Panc1 (cell line): ENCODE data around the gene ZNF384.

ENCODE experiments used
- POLR2AphosphoS5 ChIP-seq: IDR thresholded peaks from 2 replicates; pipeline ENCODE4 v1.6.1; 2012; ENCODE audit warnings: mild to moderate bottlenecking, low read depth, low read length, moderate library complexity
- REST ChIP-seq, 2 experiments: IDR thresholded peaks; 2 replicates each; pipeline ENCODE4 v1.6.1; 2011 to 2012; ENCODE audit warnings: low read depth in 2 of 2, control low read depth in 1 of 2, low read length in 1 of 2, mild to moderate bottlenecking in 1 of 2, moderate library complexity in 1 of 2; ENCODE audit not compliant: insufficient read depth in 1 of 2
- SIN3A ChIP-seq: IDR thresholded peaks from 2 replicates; pipeline ENCODE4 v1.6.1; 2012; ENCODE audit warnings: low read depth, mild to moderate bottlenecking, low read length, moderate library complexity, borderline replicate concordance; ENCODE audit not compliant: insufficient read depth
- TCF7L2 ChIP-seq: IDR thresholded peaks from 2 replicates; pipeline ENCODE4 v1.6.1; 2011; ENCODE audit warnings: mild to moderate bottlenecking, low read depth, low read length, inconsistent platforms
- TF ChIP-seq, protein P1 (sequence below): fragments of 450-650 bp; IDR thresholded peaks from 2 replicates; pipeline ENCODE4 v1.5.1; 2017; ENCODE audit warnings: mild to moderate bottlenecking

DNA sequence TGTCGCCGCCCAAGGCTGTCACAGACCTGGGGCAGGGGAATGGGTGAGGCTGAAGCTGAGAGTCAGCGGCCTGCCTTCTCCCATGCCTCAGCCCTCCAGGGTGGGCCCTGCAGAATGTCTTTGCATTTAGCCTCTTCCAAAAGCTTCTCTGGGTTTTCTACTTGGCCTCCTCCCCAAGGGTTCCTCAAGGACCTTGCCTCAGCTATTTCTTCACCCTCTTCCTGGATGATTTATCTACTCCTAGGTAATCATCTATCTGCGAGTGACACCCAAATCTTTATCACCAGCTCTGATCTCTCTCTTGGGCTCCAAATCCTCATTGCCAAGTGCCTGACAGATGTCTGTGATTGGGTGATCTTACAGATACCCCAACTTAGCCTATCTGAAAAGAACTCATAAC is 48.7 kb downstream of the ZNF384 start:
- TF ChIP-seq, protein P1, sequence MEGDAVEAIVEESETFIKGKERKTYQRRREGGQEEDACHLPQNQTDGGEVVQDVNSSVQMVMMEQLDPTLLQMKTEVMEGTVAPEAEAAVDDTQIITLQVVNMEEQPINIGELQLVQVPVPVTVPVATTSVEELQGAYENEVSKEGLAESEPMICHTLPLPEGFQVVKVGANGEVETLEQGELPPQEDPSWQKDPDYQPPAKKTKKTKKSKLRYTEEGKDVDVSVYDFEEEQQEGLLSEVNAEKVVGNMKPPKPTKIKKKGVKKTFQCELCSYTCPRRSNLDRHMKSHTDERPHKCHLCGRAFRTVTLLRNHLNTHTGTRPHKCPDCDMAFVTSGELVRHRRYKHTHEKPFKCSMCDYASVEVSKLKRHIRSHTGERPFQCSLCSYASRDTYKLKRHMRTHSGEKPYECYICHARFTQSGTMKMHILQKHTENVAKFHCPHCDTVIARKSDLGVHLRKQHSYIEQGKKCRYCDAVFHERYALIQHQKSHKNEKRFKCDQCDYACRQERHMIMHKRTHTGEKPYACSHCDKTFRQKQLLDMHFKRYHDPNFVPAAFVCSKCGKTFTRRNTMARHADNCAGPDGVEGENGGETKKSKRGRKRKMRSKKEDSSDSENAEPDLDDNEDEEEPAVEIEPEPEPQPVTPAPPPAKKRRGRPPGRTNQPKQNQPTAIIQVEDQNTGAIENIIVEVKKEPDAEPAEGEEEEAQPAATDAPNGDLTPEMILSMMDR: no peak
- no peak for TF ChIP-seq TCF7L2
- TF ChIP-seq POLR2AphosphoS5: no peak
- no peak for TF ChIP-seq REST (IDR thresholded peaks at IDR 0.05; ENCODE audit: insufficient read depth in 1 of 2, low read depth in 2 of 2, low read length in 1 of 2)
- no peak for TF ChIP-seq SIN3A
